ENCODE results near the gene NPHP4.

Gene NPHP4

DNA sequence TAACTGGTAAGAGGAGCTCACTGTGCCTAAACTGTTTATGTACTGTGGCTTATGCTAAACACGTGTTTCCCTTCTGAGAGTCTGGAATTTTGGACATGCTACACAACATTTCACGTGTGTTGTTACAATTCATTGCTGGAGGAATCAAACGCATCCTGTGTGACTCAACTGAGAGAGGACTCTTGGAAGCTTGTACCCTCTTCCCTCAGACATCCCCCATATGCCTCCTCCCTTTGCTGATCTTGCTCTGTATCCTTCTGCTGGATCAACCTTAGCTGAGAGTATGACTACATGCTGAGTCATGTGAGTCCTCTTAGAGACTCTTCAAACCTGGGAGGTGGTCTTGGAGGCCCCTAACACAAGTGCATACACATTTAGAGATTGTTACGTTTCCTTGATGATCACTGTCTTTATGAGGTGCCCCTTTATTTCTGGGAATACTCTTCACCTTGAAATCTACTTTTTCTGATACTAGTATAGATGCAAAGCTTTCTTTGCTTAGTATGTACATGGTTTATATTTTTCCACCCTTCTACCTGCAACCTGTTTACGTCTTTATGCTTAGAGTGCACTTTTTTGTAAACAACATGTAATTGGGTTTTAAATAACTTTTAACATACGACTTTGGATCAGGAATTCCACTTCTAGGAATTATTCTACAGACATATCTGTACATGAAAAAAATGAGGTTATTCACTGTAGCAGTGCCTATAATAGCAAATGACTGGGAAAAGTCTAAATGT lies 8.7 kb downstream of the NPHP4 start:
- TF ChIP-seq POLR2AphosphoS5 (IDR thresholded peaks at IDR 0.05; ENCODE audit: borderline replicate concordance, low read depth, low read length): no peak
- no peak for TF ChIP-seq EZH2 (IDR thresholded peaks at IDR 0.05)
- no peak overlapping the region for H3K27ac ChIP-seq
- H3K4me3 ChIP-seq: no peak overlapping the region
- 0 out of 2 replicates have a peak, but pooled peaks cover 10% of the 10 kb centered on the region for H3K36me3 ChIP-seq (ENCODE audit: insufficient read depth, low read length)
- H3K9ac ChIP-seq (ENCODE audit: insufficient read length): no peak overlapping the region
- DNase-seq (ENCODE audit: low read depth, low spot score): no peak
- no peaks in the 10 kb centered on the region for H3K9me3 ChIP-seq (ENCODE audit: low read depth, low read length)

DNA sequence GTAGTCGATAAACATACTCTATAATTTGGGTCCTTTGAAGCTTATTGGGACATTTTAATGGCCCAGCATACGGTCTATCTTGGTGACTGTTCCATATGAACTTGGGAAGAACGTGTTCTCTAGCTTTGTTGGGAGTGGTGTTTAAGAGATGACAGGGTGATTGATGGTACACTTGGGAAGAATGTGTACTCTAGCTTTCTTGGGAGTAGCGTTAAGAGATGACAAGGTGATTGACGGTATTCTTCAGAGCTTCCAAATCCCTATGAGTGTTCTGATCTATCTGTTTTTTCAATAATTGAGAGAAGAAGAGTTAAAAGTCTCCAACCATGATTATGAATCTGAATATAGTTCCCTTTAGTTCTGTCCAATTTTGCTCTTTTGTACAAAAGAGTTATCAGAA lies 9.4 kb downstream of the NPHP4 start:
- no peak overlapping the region for H3K9ac ChIP-seq (ENCODE audit: insufficient read length)
- 0 out of 2 replicates have a peak, but pooled peaks cover 10% of the 10 kb centered on the region for H3K36me3 ChIP-seq (ENCODE audit: insufficient read depth, low read length)
- no peak overlapping the region for H3K27ac ChIP-seq
- DNase-seq (ENCODE audit: low read depth, low spot score): no peak
- H3K9me3 ChIP-seq (ENCODE audit: low read depth, low read length): no peaks in the 10 kb centered on the region
- TF ChIP-seq EZH2 (IDR thresholded peaks at IDR 0.05): no peak
- TF ChIP-seq FOXP2 (optimal IDR thresholded peaks at IDR 0.05; ENCODE audit: control extremely low read depth, extremely low read length, insufficient read depth): no peak
- no peak for TF ChIP-seq POLR2AphosphoS5 (IDR thresholded peaks at IDR 0.05; ENCODE audit: borderline replicate concordance, low read depth, low read length)
- no peak overlapping the region for H3K4me3 ChIP-seq

DNA sequence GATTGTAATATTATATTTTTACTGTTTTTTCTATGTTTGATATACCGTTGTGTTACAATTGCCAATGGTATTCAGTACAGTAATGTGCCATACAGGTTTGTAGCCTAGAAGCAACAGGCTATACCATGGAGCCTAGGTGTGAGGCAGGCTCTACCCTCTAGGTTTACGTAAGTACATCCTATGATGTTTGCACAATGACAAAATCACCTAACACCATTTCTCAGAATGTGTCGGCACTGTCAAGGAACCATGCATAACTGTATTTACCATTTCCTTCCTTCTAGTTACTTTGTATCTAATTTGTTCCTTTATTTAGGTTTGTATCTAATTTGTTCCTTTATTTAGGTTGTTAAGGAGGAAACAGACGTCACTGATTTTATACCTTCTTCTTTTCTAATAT lies 9.9 kb downstream of the NPHP4 start:
- Histone ChIP-seq H3K27ac (no peak overlapping the region), H3K9ac (ENCODE audit: insufficient read length) (no peak overlapping the region), H3K4me3 (no peak overlapping the region), H3K9me3 (ENCODE audit: low read depth, low read length) (no peaks in the 10 kb centered on the region), H3K36me3 (ENCODE audit: insufficient read depth, low read length) (0 out of 2 replicates have a peak, but pooled peaks cover 10% of the 10 kb centered on the region)
- no peak for DNase-seq (ENCODE audit: low read depth, low spot score)
- TF ChIP-seq POLR2AphosphoS5 (IDR thresholded peaks at IDR 0.05; ENCODE audit: borderline replicate concordance, low read depth, low read length) (no peak), EZH2 (IDR thresholded peaks at IDR 0.05) (no peak), FOXP2 (optimal IDR thresholded peaks at IDR 0.05; ENCODE audit: control extremely low read depth, extremely low read length, insufficient read depth) (no peak)

DNA sequence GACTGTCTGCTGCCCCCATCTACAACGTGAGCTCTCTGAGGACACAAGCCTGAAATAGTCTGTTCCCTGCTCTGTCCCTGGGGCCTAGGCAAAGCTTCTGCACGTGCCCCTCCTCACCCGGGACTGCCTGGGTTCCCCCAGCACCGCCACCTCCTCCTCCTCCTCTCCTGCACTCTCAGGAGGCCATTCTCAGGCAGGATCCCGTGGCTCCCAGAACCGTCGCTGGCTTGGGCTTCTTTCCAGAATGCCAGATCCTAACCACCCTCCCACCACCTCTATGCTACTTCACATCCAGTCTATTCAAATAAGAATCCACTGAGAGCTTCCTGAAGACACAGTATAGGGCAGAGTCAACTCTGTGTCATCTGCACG lies 11.2 kb downstream of the NPHP4 start:
- Histone ChIP-seq H3K27ac (no peak overlapping the region), H3K9me3 (ENCODE audit: low read depth, low read length) (no peaks in the 10 kb centered on the region), H3K4me3 (no peak overlapping the region), H3K9ac (ENCODE audit: insufficient read length) (no peak overlapping the region), H3K36me3 (ENCODE audit: insufficient read depth, low read length) (0 out of 2 replicates have a peak, but pooled peaks cover 10% of the 10 kb centered on the region)
- TF ChIP-seq POLR2AphosphoS5 (IDR thresholded peaks at IDR 0.05; ENCODE audit: borderline replicate concordance, low read depth, low read length) (no peak), EZH2 (IDR thresholded peaks at IDR 0.05) (no peak), FOXP2 (optimal IDR thresholded peaks at IDR 0.05; ENCODE audit: control extremely low read depth, extremely low read length, insufficient read depth) (no peak)
- DNase-seq (ENCODE audit: low read depth, low spot score): no peak

DNA sequence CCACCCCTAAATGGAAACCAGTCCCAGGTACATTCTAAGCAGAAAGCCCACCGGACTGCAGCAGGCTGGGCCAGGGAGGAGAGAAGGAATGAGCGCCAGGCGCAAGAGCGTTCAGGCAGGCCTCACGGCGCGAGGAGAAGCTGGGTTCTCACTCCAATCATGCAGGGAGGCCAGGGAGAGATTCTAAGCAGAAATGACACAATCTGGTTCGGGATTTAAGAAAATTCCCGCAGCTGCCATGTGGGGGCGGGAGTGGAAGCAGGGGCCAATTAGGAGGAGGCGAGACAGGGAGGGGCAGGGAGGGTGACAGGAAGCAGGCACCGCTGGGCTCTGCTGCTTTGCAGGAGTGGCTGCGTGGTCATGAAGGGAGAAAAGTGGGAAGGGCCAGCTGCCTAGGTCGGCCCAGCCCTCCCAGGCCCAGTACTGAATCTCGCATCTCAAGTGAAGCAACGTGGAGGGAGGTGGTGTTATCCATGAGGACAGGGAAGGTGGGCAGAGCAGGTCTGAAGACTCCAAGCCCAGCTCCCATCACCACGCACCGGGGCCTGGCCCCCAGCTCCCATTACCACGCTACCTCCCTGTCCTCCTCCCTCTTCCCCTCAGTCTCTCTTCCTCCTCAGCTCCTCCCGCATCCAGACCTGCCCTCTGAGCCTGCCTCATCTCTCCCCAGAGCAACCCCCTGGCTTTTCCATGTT lies 11.8 kb downstream of the NPHP4 start:
- no peak overlapping the region for H3K9ac ChIP-seq (ENCODE audit: insufficient read length)
- no peaks in the 10 kb centered on the region for H3K9me3 ChIP-seq (ENCODE audit: low read depth, low read length)
- TF ChIP-seq EZH2 (IDR thresholded peaks at IDR 0.05) (no peak), FOXP2 (optimal IDR thresholded peaks at IDR 0.05; ENCODE audit: control extremely low read depth, extremely low read length, insufficient read depth) (no peak), POLR2AphosphoS5 (IDR thresholded peaks at IDR 0.05; ENCODE audit: borderline replicate concordance, low read depth, low read length) (no peak)
- H3K27ac ChIP-seq: no peak overlapping the region
- H3K4me3 ChIP-seq: no peak overlapping the region
- 0 out of 2 replicates have a peak, but pooled peaks cover 10% of the 10 kb centered on the region for H3K36me3 ChIP-seq (ENCODE audit: insufficient read depth, low read length)
- DNase-seq (ENCODE audit: low read depth, low spot score): no peak

DNA sequence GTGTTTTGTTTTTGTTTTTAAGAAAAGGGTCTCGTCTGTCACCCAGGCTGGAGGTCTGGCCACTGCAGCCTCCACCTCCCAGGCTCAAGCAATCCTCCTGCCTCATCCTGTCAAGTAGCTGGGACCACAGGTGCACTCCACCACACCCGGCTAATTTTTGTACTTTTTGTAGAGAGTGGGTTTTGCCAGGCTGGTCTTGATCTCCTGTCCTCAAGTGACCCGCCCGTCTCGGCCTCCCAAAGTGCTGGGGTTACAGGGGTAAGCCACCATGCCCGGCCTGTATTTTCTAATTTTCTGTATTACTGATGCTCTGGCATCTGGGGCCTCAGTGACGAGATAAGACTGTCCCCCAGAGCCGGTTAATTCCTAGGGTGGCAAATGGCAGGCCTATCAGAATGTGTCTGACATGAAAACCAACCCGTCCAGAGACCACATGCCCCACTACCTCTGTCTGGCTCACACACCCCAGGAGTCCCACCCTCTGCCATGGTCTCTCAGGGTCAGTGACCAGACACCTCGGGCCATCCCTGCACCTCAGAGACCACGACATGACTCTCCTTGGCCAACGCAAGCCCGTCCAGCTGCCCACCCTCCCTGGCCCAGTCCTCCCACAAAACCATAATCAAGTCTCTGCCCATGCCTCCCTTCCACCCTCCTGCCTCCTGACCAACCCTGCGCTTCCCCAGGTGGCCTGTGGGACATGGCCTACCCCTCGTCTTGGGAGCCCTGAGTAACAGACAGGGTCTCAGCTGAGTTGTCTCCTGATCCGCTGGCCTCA lies 12.5 kb downstream of the NPHP4 start:
- Histone ChIP-seq H3K36me3 (ENCODE audit: insufficient read depth, low read length) (0 out of 2 replicates have a peak, but pooled peaks cover 6% of the 10 kb centered on the region), H3K9ac (ENCODE audit: insufficient read length) (no peak overlapping the region), H3K27ac (no peak overlapping the region), H3K9me3 (ENCODE audit: low read depth, low read length) (no peaks in the 10 kb centered on the region), H3K4me3 (no peak overlapping the region)
- no peak for DNase-seq (ENCODE audit: low read depth, low spot score)
- TF ChIP-seq FOXP2 (optimal IDR thresholded peaks at IDR 0.05; ENCODE audit: control extremely low read depth, extremely low read length, insufficient read depth): no peak
- no peak for TF ChIP-seq EZH2 (IDR thresholded peaks at IDR 0.05)
- no peak for TF ChIP-seq POLR2AphosphoS5 (IDR thresholded peaks at IDR 0.05; ENCODE audit: borderline replicate concordance, low read depth, low read length)

DNA sequence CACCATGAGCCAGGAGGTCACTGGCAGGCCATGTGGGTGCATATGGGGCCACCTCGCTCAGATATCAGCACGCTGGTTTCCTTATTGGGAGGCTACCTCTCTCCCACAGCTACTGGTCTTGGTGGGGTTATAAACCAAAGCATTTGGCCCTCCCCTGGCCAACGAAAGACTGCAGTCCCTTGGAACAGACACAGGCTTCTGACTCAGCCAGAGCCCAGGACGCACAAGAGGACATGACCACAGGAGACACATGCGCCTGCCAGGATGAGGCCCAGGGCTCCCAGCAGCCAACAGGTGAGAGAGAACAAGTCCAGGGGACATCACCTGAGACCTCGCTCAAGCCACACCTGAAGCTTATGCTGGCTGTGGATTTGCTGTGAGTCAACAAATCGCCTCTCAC lies 13.8 kb downstream of the NPHP4 start:
- no peak overlapping the region for H3K4me3 ChIP-seq
- H3K9ac ChIP-seq (ENCODE audit: insufficient read length): no peak overlapping the region
- no peaks in the 10 kb centered on the region for H3K9me3 ChIP-seq (ENCODE audit: low read depth, low read length)
- DNase-seq (ENCODE audit: low read depth, low spot score): no peak
- H3K27ac ChIP-seq: no peak overlapping the region
- no peak for TF ChIP-seq EZH2 (IDR thresholded peaks at IDR 0.05)
- TF ChIP-seq FOXP2 (optimal IDR thresholded peaks at IDR 0.05; ENCODE audit: control extremely low read depth, extremely low read length, insufficient read depth): no peak
- TF ChIP-seq POLR2AphosphoS5 (IDR thresholded peaks at IDR 0.05; ENCODE audit: borderline replicate concordance, low read depth, low read length): no peak
- H3K36me3 ChIP-seq (ENCODE audit: insufficient read depth, low read length): no peaks in the 10 kb centered on the region

Measured in SK-N-MC (cell line).